Ishikawa (cell line): ENCODE results near the gene TMEM131.

Experiments
- CEBPB ChIP-seq: IDR thresholded peaks from 2 replicates; pipeline ENCODE4 v1.6.1; 2012
- CREB1 ChIP-seq: IDR thresholded peaks from 2 replicates; pipeline ENCODE4 v1.6.1; 2012; ENCODE audit warnings: low read depth
- EGR1 ChIP-seq: IDR thresholded peaks from 2 replicates; pipeline ENCODE4 v1.6.1; 2012
- EP300 ChIP-seq: IDR thresholded peaks from 2 replicates; pipeline ENCODE4 v1.6.1; 2012; ENCODE audit warnings: borderline replicate concordance
- FOXM1 ChIP-seq: IDR thresholded peaks from 2 replicates; pipeline ENCODE4 v1.6.1; 2012; ENCODE audit warnings: low read depth, borderline replicate concordance
- MAX ChIP-seq: IDR thresholded peaks from 2 replicates; pipeline ENCODE4 v1.6.1; 2012
- NFIC ChIP-seq: IDR thresholded peaks from 2 replicates; pipeline ENCODE4 v1.6.1; 2012
- RAD21 ChIP-seq: IDR thresholded peaks from 2 replicates; pipeline ENCODE4 v1.6.1; 2012; ENCODE audit warnings: low read depth
- TAF1 ChIP-seq: IDR thresholded peaks from 2 replicates; pipeline ENCODE4 v1.6.1; 2012; ENCODE audit warnings: low read depth, mild to moderate bottlenecking
- TCF12 ChIP-seq: IDR thresholded peaks from 2 replicates; pipeline ENCODE4 v1.6.1; 2012; ENCODE audit warnings: low read depth
- TEAD4 ChIP-seq: IDR thresholded peaks from 2 replicates; pipeline ENCODE4 v1.6.1; 2012
- USF1 ChIP-seq: IDR thresholded peaks from 2 replicates; pipeline ENCODE4 v1.6.1; 2012
- YY1 ChIP-seq: IDR thresholded peaks from 2 replicates; pipeline ENCODE4 v1.6.1; 2012; ENCODE audit warnings: low read depth
- ZBTB7A ChIP-seq: IDR thresholded peaks from 2 replicates; pipeline ENCODE4 v1.6.1; 2012; ENCODE audit warnings: low read depth
- TF ChIP-seq, protein P1 (sequence below): IDR thresholded peaks from 2 replicates; pipeline ENCODE4 v1.6.1; 2012; ENCODE audit warnings: low read depth, mild to moderate bottlenecking

TMEM131 gene

DNA sequence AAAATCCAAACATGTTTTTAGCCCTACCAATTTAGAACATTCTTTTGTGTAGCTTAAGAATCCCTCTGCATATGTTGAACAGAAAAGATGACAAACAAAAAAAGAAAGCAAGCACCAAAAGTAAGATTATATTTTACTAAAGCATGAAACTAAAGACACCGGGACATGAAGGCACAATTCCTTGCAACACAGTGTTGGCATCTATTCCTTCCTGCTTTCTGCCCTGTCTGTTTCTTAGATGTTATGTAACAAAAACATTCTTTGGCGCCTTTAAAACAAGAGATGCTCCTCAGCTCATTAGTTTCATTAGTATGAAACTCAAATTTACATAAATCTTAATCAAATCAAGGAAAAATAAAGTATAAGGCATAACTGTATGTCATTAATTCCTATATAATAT is 106.6 kb downstream of the TMEM131 start:
- TF ChIP-seq, protein P1, sequence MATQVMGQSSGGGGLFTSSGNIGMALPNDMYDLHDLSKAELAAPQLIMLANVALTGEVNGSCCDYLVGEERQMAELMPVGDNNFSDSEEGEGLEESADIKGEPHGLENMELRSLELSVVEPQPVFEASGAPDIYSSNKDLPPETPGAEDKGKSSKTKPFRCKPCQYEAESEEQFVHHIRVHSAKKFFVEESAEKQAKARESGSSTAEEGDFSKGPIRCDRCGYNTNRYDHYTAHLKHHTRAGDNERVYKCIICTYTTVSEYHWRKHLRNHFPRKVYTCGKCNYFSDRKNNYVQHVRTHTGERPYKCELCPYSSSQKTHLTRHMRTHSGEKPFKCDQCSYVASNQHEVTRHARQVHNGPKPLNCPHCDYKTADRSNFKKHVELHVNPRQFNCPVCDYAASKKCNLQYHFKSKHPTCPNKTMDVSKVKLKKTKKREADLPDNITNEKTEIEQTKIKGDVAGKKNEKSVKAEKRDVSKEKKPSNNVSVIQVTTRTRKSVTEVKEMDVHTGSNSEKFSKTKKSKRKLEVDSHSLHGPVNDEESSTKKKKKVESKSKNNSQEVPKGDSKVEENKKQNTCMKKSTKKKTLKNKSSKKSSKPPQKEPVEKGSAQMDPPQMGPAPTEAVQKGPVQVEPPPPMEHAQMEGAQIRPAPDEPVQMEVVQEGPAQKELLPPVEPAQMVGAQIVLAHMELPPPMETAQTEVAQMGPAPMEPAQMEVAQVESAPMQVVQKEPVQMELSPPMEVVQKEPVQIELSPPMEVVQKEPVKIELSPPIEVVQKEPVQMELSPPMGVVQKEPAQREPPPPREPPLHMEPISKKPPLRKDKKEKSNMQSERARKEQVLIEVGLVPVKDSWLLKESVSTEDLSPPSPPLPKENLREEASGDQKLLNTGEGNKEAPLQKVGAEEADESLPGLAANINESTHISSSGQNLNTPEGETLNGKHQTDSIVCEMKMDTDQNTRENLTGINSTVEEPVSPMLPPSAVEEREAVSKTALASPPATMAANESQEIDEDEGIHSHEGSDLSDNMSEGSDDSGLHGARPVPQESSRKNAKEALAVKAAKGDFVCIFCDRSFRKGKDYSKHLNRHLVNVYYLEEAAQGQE = no peak
- no peak for TF ChIP-seq RAD21
- no peak for TF ChIP-seq EGR1
- TF ChIP-seq TAF1 = no peak
- no peak for TF ChIP-seq TEAD4
- TF ChIP-seq TCF12 = no peak
- TF ChIP-seq NFIC = no peak
- TF ChIP-seq YY1 = no peak
- no peak for TF ChIP-seq MAX
- TF ChIP-seq USF1 = no peak

- TF ChIP-seq, protein P1 = no peak
- TF ChIP-seq EP300 = no peak
Observed at GRCh38 chr2:97885841-97886240, 109.9 kb downstream of the TMEM131 start.

- TF ChIP-seq EP300 = no peak
- no peak for TF ChIP-seq CREB1
- no peak for TF ChIP-seq TCF12
- no peak for TF ChIP-seq EGR1
- TF ChIP-seq ZBTB7A = no peak
- TF ChIP-seq TAF1 = no peak
- TF ChIP-seq TEAD4 = no peak
- TF ChIP-seq FOXM1 = no peak
- TF ChIP-seq CEBPB = no peak
- TF ChIP-seq USF1 = no peak
Observed at GRCh38 chr2:97880334-97880733, 115.4 kb downstream of the TMEM131 start.

DNA sequence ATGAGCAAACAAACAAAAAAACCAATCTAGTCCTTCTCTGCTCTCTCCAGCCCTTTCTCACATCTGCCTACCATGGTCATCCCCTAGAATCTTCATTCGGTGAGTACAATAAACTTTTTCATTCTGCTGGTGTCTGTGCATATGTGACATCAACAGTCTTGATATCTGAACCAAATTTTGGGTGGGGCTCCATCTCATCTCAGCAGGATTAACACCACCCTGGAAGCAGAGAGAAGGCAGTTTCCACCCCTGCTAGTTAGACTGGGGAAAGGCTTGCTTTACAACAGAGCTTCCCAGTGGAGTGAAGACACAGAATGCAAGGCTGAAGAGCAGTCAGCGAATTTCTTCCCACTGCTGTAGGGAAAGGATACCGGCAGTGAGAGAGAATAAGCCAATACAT is 116.9 kb downstream of the TMEM131 start:
- no peak for TF ChIP-seq MAX
- no peak for TF ChIP-seq TEAD4
- no peak for TF ChIP-seq RAD21
- no peak for TF ChIP-seq EGR1
- TF ChIP-seq TCF12 = no peak
- no peak for TF ChIP-seq EP300
- TF ChIP-seq YY1 = no peak
- TF ChIP-seq, protein P1 = no peak
- no peak for TF ChIP-seq USF1
- TF ChIP-seq CEBPB = no peak
- no peak for TF ChIP-seq TAF1
- no peak for TF ChIP-seq NFIC
- no peak for TF ChIP-seq ZBTB7A
- no peak for TF ChIP-seq FOXM1
- TF ChIP-seq CREB1 = no peak
